Activated T-helper 2 cell treated with anti-CD3 and anti-CD28 coated beads, Interferon-gamma antibody, Interleukin-2, Interleukin-4, amounts not matched to agents 10 μg/mL and 5 μg/mL and 100 μg/mL, durations not matched to agents 14 hours and 24 hours and 36 hours (primary cell): ENCODE data around the gene LEF1. TPM values are rescaled to one million over a fixed set of nuclear protein-coding genes. Genes with fewer than 3 reads are reported as not detected.

Source experiments
- DNase-seq: peaks from one replicate; pipeline ENCODE4 v3.0.0; 2021; ENCODE audit warnings: low spot score
- H3K27ac Mint-ChIP-seq: one replicate; pipeline ENCODE4 v1.8.0; 2021; ENCODE audit warnings: mixed read lengths
- H3K27me3 Mint-ChIP-seq: one replicate; pipeline ENCODE4 v1.8.0; 2021; ENCODE audit warnings: low read depth, mixed read lengths
- H3K36me3 Mint-ChIP-seq: one replicate; pipeline ENCODE4 v1.8.0; 2021; ENCODE audit warnings: low read depth, mixed read lengths
- H3K4me1 Mint-ChIP-seq: one replicate; pipeline ENCODE4 v1.8.0; 2021; ENCODE audit warnings: low read depth, mixed read lengths
- H3K4me3 Mint-ChIP-seq: one replicate; pipeline ENCODE4 v1.8.0; 2021; ENCODE audit warnings: low read depth, mild to moderate bottlenecking, moderate library complexity, mixed read lengths
- H3K9me3 Mint-ChIP-seq: one replicate; pipeline ENCODE4 v1.8.0; 2021; ENCODE audit warnings: mixed read lengths
- intact Hi-C: fragments of 100-400 bp; cut with micrococcal nuclease; formaldehyde crosslinking; loops from one replicate; pipeline ENCODE4 v1.15.1; 2023
- total RNA-seq: library from RNA; stranded (reverse); gene quantifications from 2 replicates; pipeline ENCODE4 v1.2.3, GENCODE V29; 2022

LEF1 gene
- total RNA-seq, 1 donor from 2014 or later: 77.0 TPM

- Mint-ChIP-seq H3K36me3 (peaks cover 35% of the 10 kb centered on the region), H3K4me1 (peaks cover 18% of the 10 kb centered on the region), H3K4me3 (no peak overlapping the region), H3K27me3 (no peaks in the 10 kb centered on the region), H3K9me3 (no peaks in the 10 kb centered on the region), H3K27ac (no peak overlapping the region)
- intact Hi-C loops: no loop called here
- no peak for DNase-seq
These were observed 162.4 kb downstream of the LEF1 start for GRCh38 chr4:108006361-108006760.

DNA sequence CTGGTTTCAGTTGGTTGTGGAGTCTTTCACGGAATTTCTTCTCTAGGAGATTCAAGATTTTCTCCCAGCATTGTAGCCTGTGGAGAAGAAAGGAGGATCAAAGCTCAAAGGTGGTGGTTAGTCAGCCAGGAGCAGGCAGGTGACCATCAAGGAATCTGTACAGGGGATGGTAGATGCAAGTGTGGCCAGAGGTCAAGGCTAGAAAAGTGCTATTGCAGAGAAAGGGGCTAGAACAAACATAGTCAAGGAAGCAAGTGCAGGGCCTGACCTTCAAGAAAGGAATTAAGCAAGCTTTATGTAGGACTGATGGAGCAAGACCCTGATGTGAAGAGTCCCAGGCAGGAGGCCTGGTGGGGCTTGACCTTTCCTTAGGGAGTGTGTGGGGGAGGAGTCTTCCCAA is 162.9 kb downstream of the LEF1 start:
- Mint-ChIP-seq H3K27ac (no peak overlapping the region), H3K4me1 (peaks cover 23% of the 10 kb centered on the region), H3K9me3 (no peaks in the 10 kb centered on the region), H3K4me3 (no peak overlapping the region), H3K27me3 (no peaks in the 10 kb centered on the region), H3K36me3 (peaks cover 35% of the 10 kb centered on the region)
- intact Hi-C loops: no loop called here
- DNase-seq: no peak

DNA sequence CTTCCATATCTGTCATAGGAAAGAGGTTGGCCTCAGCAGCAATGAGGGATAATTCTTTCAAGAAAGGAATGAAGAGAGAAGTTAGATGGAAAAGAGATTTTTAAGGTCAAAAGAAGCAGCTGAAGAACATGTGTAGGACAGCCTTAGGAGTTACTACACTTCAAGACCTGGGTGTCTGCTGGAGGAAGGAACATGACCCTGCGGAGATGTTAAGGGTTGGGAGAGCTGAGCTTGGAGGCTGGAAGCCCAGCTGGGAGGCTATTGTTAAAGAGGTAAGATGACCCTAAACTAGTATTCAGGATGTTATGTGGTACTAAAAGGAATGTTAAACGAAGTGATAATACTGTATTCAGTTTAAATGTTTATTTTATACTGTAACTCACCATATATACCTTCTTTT is 164.1 kb downstream of the LEF1 start:
- DNase-seq: no peak
- no peaks in the 10 kb centered on the region for H3K27me3 Mint-ChIP-seq
- H3K4me1 Mint-ChIP-seq: peaks cover 34% of the 10 kb centered on the region
- H3K4me3 Mint-ChIP-seq: no peak overlapping the region
- no peak overlapping the region for H3K27ac Mint-ChIP-seq
- H3K9me3 Mint-ChIP-seq: no peaks in the 10 kb centered on the region
- intact Hi-C loops: no loop called here
- peaks cover 39% of the 10 kb centered on the region for H3K36me3 Mint-ChIP-seq

GRCh38 chr4:108003982-108004515 is 164.7 kb downstream of the LEF1 start:
- H3K9me3 Mint-ChIP-seq: no peaks in the 10 kb centered on the region
- intact Hi-C loops: no loop called here
- H3K27ac Mint-ChIP-seq: no peak overlapping the region
- H3K36me3 Mint-ChIP-seq: peaks cover 41% of the 10 kb centered on the region
- H3K4me1 Mint-ChIP-seq: peaks cover 39% of the 10 kb centered on the region
- no peaks in the 10 kb centered on the region for H3K27me3 Mint-ChIP-seq
- H3K4me3 Mint-ChIP-seq: no peak overlapping the region
- no peak for DNase-seq

DNA sequence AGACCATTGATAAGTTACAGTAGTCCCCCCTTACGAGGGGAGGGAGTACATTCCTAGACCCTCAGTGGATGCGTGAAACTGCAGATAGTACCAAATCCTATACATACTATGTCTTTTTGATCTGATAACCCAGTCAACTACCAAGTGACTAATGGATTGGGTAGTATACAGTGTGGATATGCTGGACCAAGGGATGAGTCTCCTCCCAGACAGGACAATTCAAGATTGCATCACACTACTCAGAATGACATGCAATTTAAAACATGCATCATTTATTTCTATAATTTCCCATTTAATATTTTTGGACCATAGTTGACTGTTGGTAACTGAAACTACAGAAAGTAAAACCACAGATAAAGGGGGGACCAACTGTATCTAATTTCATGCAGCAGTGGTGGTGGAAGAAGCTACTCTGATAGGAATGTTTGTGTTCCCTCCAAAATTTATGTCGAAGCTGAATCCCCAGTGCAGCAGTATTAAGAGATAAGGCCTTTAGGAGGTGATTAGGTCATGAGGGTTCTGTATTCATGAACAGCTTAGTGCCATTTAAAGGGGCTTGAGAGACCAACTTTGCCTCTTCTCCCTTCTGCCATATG is 167.1 kb downstream of the LEF1 start:
- peaks cover 49% of the 10 kb centered on the region for H3K4me1 Mint-ChIP-seq
- no peak overlapping the region for H3K27ac Mint-ChIP-seq
- peaks cover 63% of the 10 kb centered on the region for H3K36me3 Mint-ChIP-seq
- DNase-seq: no peak
- no peaks in the 10 kb centered on the region for H3K27me3 Mint-ChIP-seq
- intact Hi-C loops: no loop called here
- no peaks in the 10 kb centered on the region for H3K9me3 Mint-ChIP-seq
- no peak overlapping the region for H3K4me3 Mint-ChIP-seq

DNA sequence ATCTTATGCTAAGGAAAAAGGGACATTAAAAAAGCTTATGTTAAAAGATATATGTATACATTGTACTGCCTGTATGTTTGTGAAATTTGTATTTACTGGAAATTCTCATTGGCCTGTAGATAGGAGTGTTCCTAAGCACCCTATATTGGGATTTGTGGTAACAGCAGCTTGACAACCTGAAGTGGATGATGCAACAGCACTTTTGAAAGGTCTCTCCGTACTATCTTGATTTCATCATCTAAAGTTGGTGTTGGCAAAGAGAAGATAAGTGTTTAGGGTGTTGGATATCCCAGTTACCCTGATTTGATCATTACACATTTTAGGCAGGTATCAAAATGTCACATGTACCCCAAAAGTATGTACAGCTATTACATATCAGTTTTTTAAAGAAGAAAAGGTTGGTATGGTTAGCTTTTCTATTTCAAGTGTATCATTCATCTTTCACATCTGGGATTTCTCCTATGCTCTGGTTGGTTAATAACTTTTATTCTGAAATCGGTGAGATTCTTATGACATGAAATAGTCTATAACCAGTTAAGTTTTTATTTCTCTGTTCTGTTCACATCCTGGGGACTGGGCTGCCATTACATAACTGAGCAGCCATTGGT is 168.7 kb downstream of the LEF1 start:
- Mint-ChIP-seq H3K4me3 (no peak overlapping the region), H3K9me3 (no peaks in the 10 kb centered on the region), H3K36me3 (peaks cover 73% of the 10 kb centered on the region), H3K4me1 (peaks cover 44% of the 10 kb centered on the region), H3K27ac (no peak overlapping the region), H3K27me3 (no peaks in the 10 kb centered on the region)
- DNase-seq: no peak
- intact Hi-C loops: no loop called here

DNA sequence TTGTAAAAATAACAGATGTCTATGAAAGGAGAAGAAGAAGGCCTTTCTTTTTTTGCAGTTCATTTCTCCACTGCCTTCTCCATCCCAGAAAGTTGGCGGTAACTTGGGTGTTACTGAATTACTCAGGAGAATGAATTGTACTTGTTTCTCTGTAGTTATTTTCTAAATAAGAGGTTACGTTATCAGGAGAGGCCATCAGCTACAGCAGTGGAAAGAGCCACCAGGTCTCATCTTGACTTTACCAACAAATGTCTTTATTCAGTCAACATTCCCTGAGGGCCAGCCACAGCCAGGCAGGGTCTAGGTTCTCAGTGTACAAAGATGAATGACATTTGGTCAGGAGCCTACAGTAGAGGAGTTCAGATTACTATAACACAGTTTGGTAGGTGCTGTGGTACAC is 170.9 kb downstream of the LEF1 start:
- H3K36me3 Mint-ChIP-seq: peaks cover 66% of the 10 kb centered on the region

More for the DNA sequence above, 170.9 kb downstream of the LEF1 start:
- Mint-ChIP-seq H3K9me3 (no peaks in the 10 kb centered on the region), H3K4me3 (no peak overlapping the region), H3K4me1 (peaks cover 47% of the 10 kb centered on the region), H3K27ac (no peak overlapping the region), H3K27me3 (no peaks in the 10 kb centered on the region)
- intact Hi-C loops: no loop called here
- no peak for DNase-seq

Other genes starting within 250 kb of the LEF1 start
- 0.80 and 1.5 TPM in 2 replicates for gene CYP2U1, start 237.4 kb downstream of the LEF1 start, total RNA-seq
- gene HADH, start 179.0 kb downstream of the LEF1 start, total RNA-seq: 41.9 and 42.8 TPM in 2 replicates